GM12892 (cell line): Measurements from ENCODE around the gene LTF.

Source experiments
- POLR2AphosphoS5 ChIP-seq: IDR thresholded peaks from 2 replicates; pipeline ENCODE4 v1.6.1; 2011; ENCODE audit warnings: low read depth, low read length, control low read depth
- TAF1 ChIP-seq: IDR thresholded peaks from 2 replicates; pipeline ENCODE4 v1.6.1; 2011; ENCODE audit warnings: low read depth, mild to moderate bottlenecking, control low read depth, low read length, borderline replicate concordance

DNA sequence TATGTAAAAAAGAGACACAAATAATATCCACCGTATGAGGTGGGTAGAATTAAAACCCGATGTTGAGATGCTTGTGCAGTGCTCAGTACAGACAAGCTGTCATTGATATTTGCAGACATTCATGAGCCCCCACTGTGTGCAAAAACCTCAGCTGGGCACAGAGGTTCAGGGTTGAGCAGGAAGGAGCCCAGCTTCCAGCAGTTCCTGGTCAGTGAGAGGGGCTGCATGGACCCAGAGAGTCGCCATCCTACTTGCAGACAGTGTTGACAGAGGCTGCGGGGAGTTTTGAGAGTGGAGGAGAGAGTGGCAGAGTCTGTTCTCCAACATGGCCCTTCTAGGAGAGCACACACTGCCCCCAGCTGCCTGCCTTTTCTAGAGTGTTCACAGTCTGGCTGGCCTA, 6.1 kb upstream of the LTF start:
- no peak for TF ChIP-seq POLR2AphosphoS5
- TF ChIP-seq TAF1 = no peak
